IPS-11a (cell line): ENCODE results near the gene ACTN1.

ENCODE experiments used
- H3K4me3 ChIP-seq: one replicate; pipeline ENCODE4 v1.5.1; 2013; ENCODE audit warnings: low read depth, low read length, control low read depth

ACTN1 gene

GRCh38 chr14:68921049-68921448 lies 58.1 kb downstream of the ACTN1 start:
- no peak overlapping the region for H3K4me3 ChIP-seq

GRCh38 chr14:68919129-68919927 lies 59.8 kb downstream of the ACTN1 start:
- no peak overlapping the region for H3K4me3 ChIP-seq

GRCh38 chr14:68918612-68919011 lies 60.5 kb downstream of the ACTN1 start:
- H3K4me3 ChIP-seq = no peak overlapping the region

GRCh38 chr14:68916358-68916941 lies 62.7 kb downstream of the ACTN1 start:
- H3K4me3 ChIP-seq = no peak overlapping the region

- H3K4me3 ChIP-seq = no peak overlapping the region
These were observed 65.6 kb downstream of the ACTN1 start for GRCh38 chr14:68913516-68913915.

GRCh38 chr14:68911594-68912227 lies 67.4 kb downstream of the ACTN1 start:
- H3K4me3 ChIP-seq = no peak overlapping the region

- no peak overlapping the region for H3K4me3 ChIP-seq
These were observed 68.6 kb downstream of the ACTN1 start for GRCh38 chr14:68910540-68910939.

GRCh38 chr14:68908803-68909202 lies 70.3 kb downstream of the ACTN1 start:
- no peak overlapping the region for H3K4me3 ChIP-seq

- H3K4me3 ChIP-seq = no peak overlapping the region
These were observed 70.9 kb downstream of the ACTN1 start for GRCh38 chr14:68908201-68908600.

- no peak overlapping the region for H3K4me3 ChIP-seq
These were observed 72.7 kb downstream of the ACTN1 start for GRCh38 chr14:68906439-68906838.

- H3K4me3 ChIP-seq = no peak overlapping the region
These were observed 73.8 kb downstream of the ACTN1 start for GRCh38 chr14:68905107-68905895.

GRCh38 chr14:68902357-68902756 lies 76.7 kb downstream of the ACTN1 start:
- H3K4me3 ChIP-seq = no peak overlapping the region

GRCh38 chr14:68899033-68899603 lies 80.0 kb downstream of the ACTN1 start:
- no peak overlapping the region for H3K4me3 ChIP-seq

GRCh38 chr14:68898248-68899032 lies 80.7 kb downstream of the ACTN1 start:
- H3K4me3 ChIP-seq = no peak overlapping the region

GRCh38 chr14:68897559-68898155 lies 81.4 kb downstream of the ACTN1 start:
- no peak overlapping the region for H3K4me3 ChIP-seq

GRCh38 chr14:68896132-68896531 lies 83.0 kb downstream of the ACTN1 start:
- H3K4me3 ChIP-seq = no peak overlapping the region

- no peak overlapping the region for H3K4me3 ChIP-seq
These were observed 84.0 kb downstream of the ACTN1 start for GRCh38 chr14:68894802-68895703.

GRCh38 chr14:68894123-68894522 lies 85.0 kb downstream of the ACTN1 start:
- no peak overlapping the region for H3K4me3 ChIP-seq

GRCh38 chr14:68893566-68893965 lies 85.5 kb downstream of the ACTN1 start:
- no peak overlapping the region for H3K4me3 ChIP-seq
